ENCODE results near the gene MCU. TPM values are rescaled to one million over a fixed set of nuclear protein-coding genes. Genes with fewer than 3 reads are reported as not detected.
"Not testable (repeated sequence)": the region's sequence is repeated elsewhere in the genome, so short reads cannot be mapped to it uniquely, and the experiment has no call there.

The MCU gene
- total RNA-seq, 2 experiments from 2014 or later = 9.4 to 9.9 TPM

- no peak for DNase-seq (ENCODE audit: low spot score)
- Histone ChIP-seq H3K36me3 (ENCODE audit: insufficient read depth, low read length) (no peaks in the 10 kb centered on the region), H4K20me1 (ENCODE audit: insufficient read depth, low read length) (peaks cover 5% of the 10 kb centered on the region; the same call in 1 of the 2 replicates), H3K27ac (ENCODE audit: low read depth, low read length, poor library complexity, severe bottlenecking) (no peak overlapping the region), H3K4me1 (ENCODE audit: insufficient read depth, low read length, poor library complexity, severe bottlenecking) (no peaks in the 10 kb centered on the region), H3K9me2 (ENCODE audit: insufficient read depth, low read length) (no peaks in the 10 kb centered on the region), H3K4me3 (ENCODE audit: low read depth, low read length, poor library complexity, severe bottlenecking) (no peak overlapping the region), H3K79me2 (ENCODE audit: insufficient read depth, low read depth, low read length) (no peaks in the 10 kb centered on the region), H3K9me3 (ENCODE audit: low read length) (no peaks in the 10 kb centered on the region), H2AFZ (ENCODE audit: low read length) (no peak overlapping the region), H3K4me2 (ENCODE audit: low read length) (no peak overlapping the region)
- no TSS peak for BruUV-seq (replicated peaks)
- POLR2A ChIA-PET = interaction anchor here (0.6 to 1.6 kb wide), 5 partner anchors 9 to 249 kb away, joined by 3 to 5 read pairs (median 3); no protein-coding TSS in a partner anchor
- TF ChIP-seq EZH2phosphoT487 (IDR thresholded peaks at IDR 0.05; ENCODE audit: borderline replicate concordance, low read depth, low read length) (no peak), CTCF (conservative IDR thresholded peaks at IDR 0.05; ENCODE audit: low read length) (no peak)
- intact Hi-C loops (cut with micrococcal nuclease; ENCODE audit: unreplicated experiment) = no loop called here
- CTCF ChIA-PET (ENCODE audit: unreplicated experiment) = no interaction called here
These were observed 64.9 kb downstream of the MCU start for GRCh38 chr10:72756674-72757385.

GRCh38 chr10:72757732-72758131, 65.8 kb downstream of the MCU start:
- BruUV-seq (replicated peaks) = no TSS peak
- intact Hi-C loops (cut with micrococcal nuclease; ENCODE audit: unreplicated experiment) = no loop called here
- no peaks in the 10 kb centered on the region for H3K36me3 ChIP-seq (ENCODE audit: insufficient read depth, low read length)
- no peak overlapping the region for H3K27ac ChIP-seq (ENCODE audit: low read depth, low read length, poor library complexity, severe bottlenecking)
- no peak for DNase-seq (ENCODE audit: low spot score)
- no peaks in the 10 kb centered on the region for H3K9me2 ChIP-seq (ENCODE audit: insufficient read depth, low read length)
- peaks cover under 1% of the 10 kb centered on the region; the same call in 1 of the 2 replicates for H4K20me1 ChIP-seq (ENCODE audit: insufficient read depth, low read length)
- TF ChIP-seq EZH2phosphoT487 (IDR thresholded peaks at IDR 0.05; ENCODE audit: borderline replicate concordance, low read depth, low read length) = no peak
- TF ChIP-seq CTCF (conservative IDR thresholded peaks at IDR 0.05; ENCODE audit: low read length) = no peak
- POLR2A ChIA-PET = interaction anchor here (1.6 kb wide), 1 partner anchor 19 kb away, joined by 5 read pairs; no protein-coding TSS in a partner anchor
- H3K4me1 ChIP-seq (ENCODE audit: insufficient read depth, low read length, poor library complexity, severe bottlenecking) = no peaks in the 10 kb centered on the region
- CTCF ChIA-PET (ENCODE audit: unreplicated experiment) = no interaction called here
- no peaks in the 10 kb centered on the region for H3K9me3 ChIP-seq (ENCODE audit: low read length)
- H3K4me3 ChIP-seq (ENCODE audit: low read depth, low read length, poor library complexity, severe bottlenecking) = no peak overlapping the region
- H3K4me2 ChIP-seq (ENCODE audit: low read length) = no peak overlapping the region
- no peak overlapping the region for H2AFZ ChIP-seq (ENCODE audit: low read length)
- no peaks in the 10 kb centered on the region for H3K79me2 ChIP-seq (ENCODE audit: insufficient read depth, low read depth, low read length)

- POLR2A ChIA-PET; H3K4me1 ChIP-seq (ENCODE audit: insufficient read depth, low read length, poor library complexity, severe bottlenecking); H3K79me2 ChIP-seq (ENCODE audit: insufficient read depth, low read depth, low read length); H3K36me3 ChIP-seq (ENCODE audit: insufficient read depth, low read length); H4K20me1 ChIP-seq (ENCODE audit: insufficient read depth, low read length); DNase-seq (ENCODE audit: low spot score); H2AFZ ChIP-seq (ENCODE audit: low read length); H3K9me3 ChIP-seq (ENCODE audit: low read length); H3K4me3 ChIP-seq (ENCODE audit: low read depth, low read length, poor library complexity, severe bottlenecking); CTCF ChIA-PET (ENCODE audit: unreplicated experiment); H3K4me2 ChIP-seq (ENCODE audit: low read length); H3K9me2 ChIP-seq (ENCODE audit: insufficient read depth, low read length); intact Hi-C loops (cut with micrococcal nuclease; ENCODE audit: unreplicated experiment); BruUV-seq (replicated peaks); H3K27ac ChIP-seq (ENCODE audit: low read depth, low read length, poor library complexity, severe bottlenecking): not testable (repeated sequence)
These were observed 67.0 kb downstream of the MCU start for GRCh38 chr10:72758930-72759329.
